GM21515 (cell line): ENCODE measurements around the gene CRIM1.

Experiments
- ATAC-seq: cut with Tn5 transposase; IDR thresholded peaks from one replicate; pipeline ENCODE4 v1.9.1; 2021; ENCODE audit not compliant: unreplicated experiment

The CRIM1 gene

GRCh38 chr2:36478999-36479398 lies 123.4 kb downstream of the CRIM1 start:
- no peak for ATAC-seq

- ATAC-seq: no peak
These were observed 123.8 kb downstream of the CRIM1 start for GRCh38 chr2:36479406-36479805.

GRCh38 chr2:36480028-36480427 lies 124.5 kb downstream of the CRIM1 start:
- ATAC-seq: no peak

- no peak for ATAC-seq
These were observed 125.1 kb downstream of the CRIM1 start for GRCh38 chr2:36480636-36481035.

GRCh38 chr2:36481709-36482108 lies 126.1 kb downstream of the CRIM1 start:
- no peak for ATAC-seq

- no peak for ATAC-seq
These were observed 127.1 kb downstream of the CRIM1 start for GRCh38 chr2:36482576-36483214.

- ATAC-seq: no peak
These were observed 127.7 kb downstream of the CRIM1 start for GRCh38 chr2:36483290-36483689.

- no peak for ATAC-seq
These were observed 128.9 kb downstream of the CRIM1 start for GRCh38 chr2:36484454-36484853.

- ATAC-seq: no peak
These were observed 129.9 kb downstream of the CRIM1 start for GRCh38 chr2:36485521-36485920.

- no peak for ATAC-seq
These were observed 131.0 kb downstream of the CRIM1 start for GRCh38 chr2:36486521-36487044.

GRCh38 chr2:36487947-36488346 lies 132.4 kb downstream of the CRIM1 start:
- ATAC-seq: no peak

GRCh38 chr2:36489281-36489680 lies 133.7 kb downstream of the CRIM1 start:
- no peak for ATAC-seq

GRCh38 chr2:36490749-36491148 lies 135.2 kb downstream of the CRIM1 start:
- ATAC-seq: no peak

- no peak for ATAC-seq
These were observed 136.8 kb downstream of the CRIM1 start for GRCh38 chr2:36492216-36492945.

- ATAC-seq: no peak
These were observed 137.7 kb downstream of the CRIM1 start for GRCh38 chr2:36493306-36493705.

GRCh38 chr2:36497570-36498163 lies 142.1 kb downstream of the CRIM1 start:
- no peak for ATAC-seq

GRCh38 chr2:36499128-36499820 lies 143.7 kb downstream of the CRIM1 start:
- no peak for ATAC-seq

- no peak for ATAC-seq
These were observed 144.5 kb downstream of the CRIM1 start for GRCh38 chr2:36500072-36500471.

GRCh38 chr2:36502081-36502480 lies 146.5 kb downstream of the CRIM1 start:
- ATAC-seq: no peak

GRCh38 chr2:36507408-36507812 lies 151.8 kb downstream of the CRIM1 start:
- peak; percentile 89 for ATAC-seq

- ATAC-seq: no peak
These were observed 153.5 kb downstream of the CRIM1 start for GRCh38 chr2:36509075-36509474.
